Stomach (tissue), 19 donors: ENCODE measurements around the gene TSPY9. TPM values are rescaled to one million over a fixed set of nuclear protein-coding genes. Genes with fewer than 3 reads are reported as not detected.
"Not testable (repeated sequence)": the region's sequence is repeated elsewhere in the genome, so short reads cannot be mapped to it uniquely, and the experiment has no call there.

Source experiments
- DNase-seq, 2 donors: peaks; one replicate each; pipeline versions ENCODE4 v3.0.0 to v3.0.0-alpha.2; 2013 to 2019
- H3K27ac ChIP-seq, 5 donors: fragments of 200-600 bp in 4 of 5; sonication (generic) in 4 of 5; one replicate each; pipeline ENCODE4 v1.5.1; 2013 to 2019; ENCODE audit warnings: mild to moderate bottlenecking in 1 of 5, moderate library complexity in 1 of 5
- H3K27me3 ChIP-seq, 3 donors: fragments of 200-600 bp; sonication (generic); one replicate each; pipeline ENCODE4 v1.5.1; 2017 to 2019; ENCODE audit warnings: mixed run types in 1 of 3
- H3K36me3 ChIP-seq, 4 donors: fragments of 200-600 bp; sonication (generic); 1 replicate in 3 of 4; 2 replicates in 1 of 4; pipeline ENCODE4 v1.5.1; 2016 to 2019
- H3K4me1 ChIP-seq, 4 donors: fragments of 200-600 bp; sonication (generic); one replicate each; pipeline ENCODE4 v1.5.1; 2016 to 2019
- H3K4me3 ChIP-seq, 4 donors: fragments of 200-600 bp; sonication (generic) in 3 of 4; one replicate each; pipeline ENCODE4 v1.5.1; 2016 to 2019; ENCODE audit warnings: mild to moderate bottlenecking in 1 of 4
- H3K9me3 ChIP-seq, 4 donors: fragments of 200-600 bp; sonication (generic); one replicate each; pipeline ENCODE4 v1.5.1; 2016 to 2019
- WGBS, 5 donors: extraction: QIAGEN DNeasy Blood & Tissue Kit in 3 of 5; methylation state at CpG; one replicate each; pipeline versions ENCODE4 v1.1.5 to v1.1.7; 2013 to 2018; 5-methylcytosine and 5-hydroxymethylcytosine counted together
- intact Hi-C: fragments of 100-400 bp; cut with DNase I; formaldehyde crosslinking; loops from one replicate; pipeline ENCODE4 v1.15.1; 2023; ENCODE audit warnings: low total_unique reads
- long read RNA-seq, 10 donors: transcript quantifications; one replicate each; lab custom pipeline, GENCODE V29; 2026
- polyA plus RNA-seq, 3 donors: library from polyadenylated mRNA; stranded (reverse); fragments of 200-250 nt; gene quantifications; one replicate each; pipeline ENCODE4 v1.2.3, GENCODE V29; 2013
- total RNA-seq, 5 donors: library from RNA; depleted of rRNA; stranded (reverse); fragments of >200 nt; gene quantifications; one replicate each; pipeline versions ENCODE4 v1.1.0 to v1.2.3, GENCODE V29; 2014 to 2016
- donor health status: healthy with polysubstance abuse.
- donor health status: Bipolar disorder and iron deficiency.
- donor health status: healthy.

The TSPY9 gene
- total RNA-seq (not detected), polyA plus RNA-seq (not detected)
- long read RNA-seq, donor 1: 0 reads
- long read RNA-seq, donor 2: 0 reads
- long read RNA-seq, donor 3: 0 reads
- long read RNA-seq, donor 4: 0 reads
- long read RNA-seq, donor 5: 0 reads
- long read RNA-seq, donor 6: 0 reads
- long read RNA-seq, donor 7: 0 reads
- long read RNA-seq, donor 8: 0 reads
- long read RNA-seq, donor 9: 0 reads
- long read RNA-seq, donor 10: 0 reads

- no CpG with 5 or more reads among the region's 26 CpGs for WGBS, 5 donors
- H3K4me3 ChIP-seq, DNase-seq, H3K36me3 ChIP-seq, H3K4me1 ChIP-seq, H3K9me3 ChIP-seq, H3K27ac ChIP-seq, intact Hi-C loops, H3K27me3 ChIP-seq: not testable (repeated sequence)
These were observed at the start of gene TSPY9 for GRCh38 chrY:9486967-9487366. TSS of gene TSPY9 (plus strand) at chrY:9487267. CDS start at chrY:9487313, 46 bp downstream.

- H3K27me3 ChIP-seq, H3K4me3 ChIP-seq, DNase-seq, intact Hi-C loops, H3K27ac ChIP-seq, H3K9me3 ChIP-seq, H3K4me1 ChIP-seq, H3K36me3 ChIP-seq: not testable (repeated sequence)
- WGBS, 5 donors: 93 to 95% methylated on average over 8 to 12 of the region's 25 CpGs; no CpG with 5 or more reads in 3 of the 5 donors
These were observed 20.4 kb upstream of the TSPY9 start, which contains the start of gene TSPY1 for GRCh38 chrY:9466655-9467054. TSS of gene TSPY1 (plus strand) at chrY:9466955. CDS start at chrY:9467001, 46 bp downstream.

DNA sequence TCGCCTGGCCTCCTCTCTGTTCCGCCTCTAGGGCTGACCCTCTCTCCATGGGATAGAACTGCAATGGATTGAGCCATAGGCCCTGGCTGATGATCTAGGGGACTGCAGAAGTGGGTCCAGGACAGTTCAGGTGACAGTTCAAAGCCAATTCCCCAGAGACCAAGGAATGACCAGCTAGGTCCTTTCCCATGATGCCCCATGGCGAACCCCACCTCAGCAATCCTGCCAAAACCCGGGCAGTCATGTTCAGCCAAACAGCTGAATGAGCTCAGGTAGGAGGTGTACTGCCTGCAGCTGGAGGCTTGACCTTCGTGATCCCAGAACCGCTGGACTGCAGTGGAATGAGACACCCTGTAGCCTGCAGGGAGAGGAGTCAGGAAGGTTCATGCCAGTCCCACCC is 17.3 kb downstream of the TSPY9 start:
- not testable (repeated sequence) for DNase-seq
- 50 to 73% (median 73%) methylated on average over 2 of the region's 6 CpGs; no CpG with 5 or more reads in 2 of the 5 donors for WGBS, 5 donors

DNA sequence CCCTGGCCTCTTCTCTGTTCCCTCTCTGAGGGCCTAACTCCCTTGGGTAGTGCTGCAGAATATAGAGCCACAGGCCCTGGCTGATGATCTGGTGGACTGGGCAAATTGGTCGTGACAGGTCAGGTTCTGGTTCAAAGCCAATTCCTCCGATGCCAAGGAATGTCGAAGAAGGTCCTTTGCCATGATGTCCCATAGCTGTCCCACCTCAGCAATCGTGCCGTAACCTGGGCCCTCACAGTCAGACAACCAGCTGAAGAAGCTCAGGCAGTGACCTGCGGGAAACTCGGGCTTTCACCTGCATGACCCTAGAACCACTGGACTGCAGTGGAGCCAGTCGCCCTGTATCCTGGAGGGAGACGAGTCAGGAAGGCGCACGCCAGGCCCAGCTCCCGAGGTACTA is 29.2 kb downstream of the TSPY9 start:
- intact Hi-C loops, H3K36me3 ChIP-seq, H3K27me3 ChIP-seq, H3K27ac ChIP-seq, H3K9me3 ChIP-seq, H3K4me3 ChIP-seq, H3K4me1 ChIP-seq, DNase-seq: not testable (repeated sequence)
- WGBS, 5 donors: 86 to 87% (median 86%) methylated on average over 6 to 7 of the region's 12 CpGs; no CpG with 5 or more reads in 2 of the 5 donors

More for the DNA sequence above, 17.3 kb downstream of the TSPY9 start:
- H3K9me3 ChIP-seq, H3K27me3 ChIP-seq, H3K36me3 ChIP-seq, H3K4me3 ChIP-seq, intact Hi-C loops, H3K4me1 ChIP-seq, H3K27ac ChIP-seq: not testable (repeated sequence)

- H3K4me1 ChIP-seq, H3K4me3 ChIP-seq, H3K27ac ChIP-seq, H3K36me3 ChIP-seq, intact Hi-C loops, DNase-seq, H3K27me3 ChIP-seq, H3K9me3 ChIP-seq: not testable (repeated sequence)
- WGBS, 5 donors: no CpG with 5 or more reads among the region's 26 CpGs
These were observed 40.5 kb downstream of the TSPY9 start, which contains the start of gene TSPY10 for GRCh38 chrY:9527580-9527979. TSS of gene TSPY10 (plus strand) at chrY:9527880. CDS start at chrY:9527926, 46 bp downstream.

Other genes starting within 250 kb of the TSPY9 start
- not detected for gene TSPY4, start 149.8 kb upstream of the TSPY9 start, total RNA-seq
- not detected for gene TSPY4, start 149.8 kb upstream of the TSPY9 start, polyA plus RNA-seq
- not detected for gene TSPY8, start 129.5 kb upstream of the TSPY9 start, total RNA-seq
- not detected for gene TSPY8, start 129.5 kb upstream of the TSPY9 start, polyA plus RNA-seq
- gene TSPY3, start 88.8 kb upstream of the TSPY9 start, total RNA-seq: not detected
- gene TSPY3, start 88.8 kb upstream of the TSPY9 start, polyA plus RNA-seq: not detected
- not detected for gene TSPY1, start 20.3 kb upstream of the TSPY9 start, total RNA-seq
- gene TSPY1, start 20.3 kb upstream of the TSPY9 start, polyA plus RNA-seq: not detected
- not detected for gene TSPY10, start 40.6 kb downstream of the TSPY9 start, total RNA-seq
- not detected for gene TSPY10, start 40.6 kb downstream of the TSPY9 start, polyA plus RNA-seq